Fibroblast of skin of right quadriceps (primary cell): ENCODE measurements around the gene RHOBTB1.
A peak's percentile ranks its signal among the peaks of the same experiment; 100 is the strongest.
"Not testable (repeated sequence)": the region's sequence is repeated elsewhere in the genome, so short reads cannot be mapped to it uniquely, and the experiment has no call there.

Source experiments
- DNase-seq: peaks from one replicate; pipeline ENCODE4 v3.0.0-alpha.2; 2013

The RHOBTB1 gene

GRCh38 chr10:60940446-60940845, 3.5 kb downstream of the RHOBTB1 start:
- peak; percentile 36 for DNase-seq

DNA sequence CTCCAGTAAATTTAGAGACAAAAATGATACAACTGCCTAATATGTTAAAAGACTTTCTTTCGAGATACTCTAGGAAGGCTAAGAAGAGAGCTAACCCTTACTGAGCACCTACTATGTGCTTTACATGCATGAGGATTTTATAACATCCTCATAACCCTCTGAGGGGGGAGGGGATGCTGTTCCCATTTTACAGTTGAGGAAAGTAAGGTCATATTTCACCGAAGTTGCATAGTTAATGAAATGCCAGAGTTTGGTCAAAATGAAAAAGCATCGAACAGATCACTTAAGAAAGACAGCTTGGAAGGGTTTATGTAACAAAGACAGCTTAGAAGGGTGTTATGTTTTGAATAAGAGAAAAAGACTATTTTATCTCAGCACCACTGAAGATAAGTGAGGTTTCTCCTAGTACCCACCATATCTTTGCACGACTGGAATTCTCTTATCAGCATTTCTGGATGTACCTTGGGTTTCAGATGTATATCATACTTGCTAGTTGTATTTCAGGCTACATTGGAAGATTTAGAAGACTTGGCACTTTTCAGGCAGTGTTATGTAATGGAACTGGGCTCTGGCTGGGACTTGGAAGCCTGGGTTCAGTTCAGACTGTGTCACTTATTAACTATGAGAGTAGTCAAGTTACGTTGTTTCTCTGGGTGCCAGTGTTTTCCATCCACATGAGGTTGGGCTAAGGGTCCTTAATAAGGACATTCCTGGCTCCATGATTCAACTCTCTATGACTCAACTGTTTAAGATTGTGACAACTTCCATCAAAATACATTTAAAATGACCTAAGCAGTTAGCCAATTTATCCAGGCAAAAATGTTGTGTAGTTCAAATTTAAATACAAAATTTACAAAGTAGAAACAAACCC, 6.0 kb downstream of the RHOBTB1 start:
- peak; percentile 68 for DNase-seq

- no peak for DNase-seq
Observed at GRCh38 chr10:60937022-60937421, 7.0 kb downstream of the RHOBTB1 start.

GRCh38 chr10:60934215-60935175, 9.5 kb downstream of the RHOBTB1 start:
- DNase-seq: no peak

DNA sequence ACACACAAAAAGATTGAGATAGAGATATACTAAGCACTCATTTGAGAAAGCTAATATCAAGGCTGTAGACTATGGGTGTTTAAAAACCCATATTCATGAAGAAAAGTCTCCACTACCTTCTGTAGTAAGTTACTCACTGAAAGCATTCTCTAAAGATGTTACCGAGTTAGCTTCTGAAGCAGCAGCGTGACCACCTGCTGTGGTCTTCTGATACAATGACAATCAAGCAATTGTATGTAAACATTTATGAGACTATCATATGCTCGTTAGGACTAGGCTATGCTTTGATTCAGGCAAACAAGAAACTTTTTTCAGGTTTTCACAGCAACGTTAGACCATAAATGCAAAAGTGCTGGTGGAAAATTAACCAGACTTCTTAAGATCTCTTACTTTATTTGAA, 11.2 kb downstream of the RHOBTB1 start:
- DNase-seq: no peak

DNA sequence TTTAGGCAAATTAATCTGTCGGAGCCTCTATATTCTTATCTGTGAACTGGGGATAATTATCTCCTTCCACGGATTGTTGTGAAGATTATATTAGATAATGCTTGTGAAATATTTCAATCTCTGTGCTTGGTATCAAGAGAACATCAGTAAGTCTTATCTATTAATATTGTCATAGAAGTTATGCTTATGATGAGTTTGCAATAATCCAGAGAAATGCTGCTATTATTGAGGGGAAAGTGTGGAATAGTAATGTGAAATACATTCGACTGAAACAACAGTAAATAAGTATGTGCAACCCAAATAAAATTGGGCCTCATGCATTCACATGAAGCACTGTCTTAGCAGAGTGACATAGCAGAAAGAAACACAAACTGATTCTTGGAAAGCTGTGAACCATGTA, 13.7 kb downstream of the RHOBTB1 start:
- DNase-seq: no peak

DNA sequence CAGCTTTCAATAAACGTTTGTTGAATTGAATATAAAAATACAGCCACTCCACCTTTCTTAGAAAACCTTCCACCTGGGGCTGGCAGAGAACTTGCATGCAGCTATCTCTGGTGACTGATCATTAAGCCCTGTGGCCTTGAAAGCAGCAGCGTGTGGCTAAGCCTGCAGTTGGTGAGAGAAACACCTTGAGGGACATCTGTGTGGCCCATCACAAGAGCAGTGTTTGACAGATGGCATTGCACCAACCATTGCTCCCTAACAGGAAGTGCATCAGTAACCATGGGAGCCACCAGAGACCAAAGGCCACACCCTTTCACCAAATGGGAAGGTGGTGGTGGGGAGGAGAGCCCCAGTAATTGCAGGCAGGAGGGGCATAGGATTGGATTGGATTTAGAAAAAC, 22.4 kb downstream of the RHOBTB1 start:
- DNase-seq: no peak

DNA sequence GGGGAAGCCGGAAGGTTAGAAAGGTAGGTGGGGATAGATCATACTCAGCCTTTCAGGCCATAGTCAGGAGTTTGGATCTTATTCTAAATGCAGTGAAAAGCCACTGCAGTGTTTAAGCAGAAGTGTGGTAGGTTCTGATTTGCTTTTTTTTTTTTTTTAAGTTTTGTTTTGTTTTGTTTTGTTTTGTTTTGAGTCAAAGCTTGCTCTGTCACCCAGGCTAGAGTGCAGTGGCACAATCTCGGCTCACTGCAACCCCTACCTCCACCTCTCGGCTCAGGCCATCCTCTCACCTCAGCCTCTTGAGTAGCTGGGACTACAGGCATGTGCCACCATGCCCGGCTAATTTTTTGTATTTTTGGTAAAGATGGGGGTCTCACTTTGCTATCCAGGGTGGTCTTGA, 23.5 kb downstream of the RHOBTB1 start:
- no peak for DNase-seq

GRCh38 chr10:60919551-60919950, 24.4 kb downstream of the RHOBTB1 start:
- DNase-seq: no peak

DNA sequence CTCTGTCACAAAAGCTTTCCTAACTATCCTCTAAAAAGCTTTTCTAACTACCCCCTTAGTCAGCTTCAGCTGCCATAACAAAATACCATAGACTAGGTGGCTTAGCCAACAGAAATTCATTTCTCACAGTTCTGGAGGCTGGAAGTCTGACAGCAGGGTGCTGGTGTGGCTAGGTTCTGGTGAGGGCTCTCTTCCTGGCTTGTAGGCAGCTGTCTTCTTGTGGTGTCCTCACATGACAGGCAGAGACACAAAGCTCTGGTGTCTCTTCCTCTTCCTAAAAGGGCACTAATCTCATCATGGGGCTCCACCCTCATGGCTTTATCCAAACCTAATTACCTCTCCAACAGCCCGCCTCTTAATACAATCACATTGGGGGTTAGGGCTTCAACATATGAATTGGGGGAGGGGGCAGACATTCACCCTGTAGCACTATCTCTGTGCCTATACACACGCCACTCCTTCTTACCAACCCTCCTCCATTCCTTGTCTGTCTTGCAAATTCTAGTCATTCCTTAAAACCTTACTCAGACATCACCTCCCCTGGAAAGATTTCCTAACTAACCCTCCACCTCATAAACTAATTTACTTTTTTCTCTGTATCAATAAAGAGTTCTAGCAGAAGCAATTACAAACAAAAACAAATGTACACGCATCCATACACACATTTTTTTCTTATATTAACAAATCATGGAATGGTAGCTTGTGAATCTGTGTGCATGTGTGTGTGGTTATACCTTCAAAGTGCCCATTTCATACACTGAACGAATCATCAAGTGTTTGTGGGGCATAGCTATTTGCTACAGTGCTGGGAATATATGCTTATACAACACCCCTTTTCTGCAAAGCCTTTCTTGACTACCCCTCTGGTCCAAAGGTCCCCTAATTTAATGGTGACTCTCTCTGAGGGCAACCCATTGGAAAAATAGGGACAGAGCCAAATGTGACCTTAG, 26.4 kb downstream of the RHOBTB1 start:
- peak; percentile 56 for DNase-seq

DNA sequence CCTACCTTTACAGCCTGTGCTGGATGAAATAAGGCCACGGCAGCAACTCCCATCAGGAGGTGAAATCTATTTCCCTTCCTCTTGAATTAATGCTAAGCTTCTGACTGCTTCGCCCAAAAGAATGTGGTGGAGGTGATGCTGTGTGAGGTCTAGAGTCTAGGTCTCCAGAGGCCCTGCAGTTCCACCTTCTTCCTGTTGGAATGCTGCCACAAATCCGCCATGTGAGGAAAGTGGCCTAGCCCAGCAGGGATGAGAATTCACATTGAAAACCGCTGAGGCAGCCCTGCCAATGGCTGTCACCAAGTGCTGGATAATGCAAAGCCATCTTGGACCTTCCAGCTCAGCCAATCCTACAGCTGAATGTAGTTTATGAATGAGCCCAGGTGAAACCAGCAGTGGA, 28.0 kb downstream of the RHOBTB1 start:
- DNase-seq: peak; percentile 18

DNA sequence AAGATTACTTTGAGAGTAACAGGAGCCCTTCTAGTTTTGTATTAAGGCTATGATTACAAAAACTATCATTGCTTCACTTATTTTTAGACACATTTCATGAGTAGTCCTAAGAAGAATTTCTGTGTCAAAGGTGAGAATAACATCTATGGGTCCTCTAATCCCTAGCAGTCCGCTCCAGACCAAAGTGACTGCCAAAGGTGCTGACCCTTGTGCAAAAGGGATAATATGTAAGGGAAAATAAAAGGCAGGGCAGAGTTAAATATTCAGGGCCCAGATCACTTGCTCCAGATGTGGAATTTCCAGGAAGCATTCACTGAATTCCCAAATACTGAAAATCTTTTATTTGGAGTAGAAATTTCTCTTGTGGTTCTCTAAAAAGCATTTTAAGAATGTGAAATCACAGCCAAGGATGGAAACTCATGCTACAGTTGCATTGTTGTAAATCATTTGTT, 29.3 kb downstream of the RHOBTB1 start:
- DNase-seq: peak; percentile 97

GRCh38 chr10:60913657-60914056, 30.3 kb downstream of the RHOBTB1 start:
- DNase-seq: no peak

DNA sequence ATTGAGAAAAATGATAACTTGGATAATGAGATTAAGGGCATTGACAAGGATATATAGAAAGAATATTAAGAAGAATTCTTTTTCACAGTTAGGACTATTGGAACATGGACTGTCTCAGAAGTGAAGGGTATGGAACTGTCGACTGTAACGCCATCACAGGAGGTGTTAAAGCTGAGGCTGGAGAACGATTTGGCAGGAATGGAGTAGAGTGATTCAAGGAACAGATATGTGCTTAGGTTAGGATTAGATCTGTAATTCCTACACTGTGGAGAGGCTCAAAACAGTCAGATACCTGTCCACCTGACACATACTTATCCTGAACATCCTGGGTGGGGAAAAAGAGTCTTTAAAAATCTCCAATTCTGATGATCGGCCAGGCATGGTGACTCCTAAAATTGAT, 30.9 kb downstream of the RHOBTB1 start:
- DNase-seq: no peak

DNA sequence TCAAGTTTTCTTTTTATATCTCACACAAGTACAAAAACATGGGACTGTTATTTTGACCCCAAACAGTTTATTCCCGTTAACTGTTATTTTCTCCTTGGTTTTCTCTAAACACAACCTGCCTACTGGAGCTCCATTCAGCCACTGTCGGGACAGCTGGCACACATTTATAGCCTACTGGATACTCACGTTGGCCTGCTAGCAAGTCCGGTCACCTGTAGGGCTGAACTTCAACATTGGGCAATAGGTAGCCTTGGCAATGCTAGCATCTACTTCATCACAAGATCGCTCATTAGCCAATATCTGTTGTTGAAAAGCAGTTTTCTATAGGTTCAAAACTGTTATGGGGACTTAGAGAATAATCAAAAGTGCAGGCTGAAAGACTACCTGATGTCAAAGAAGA, 32.3 kb downstream of the RHOBTB1 start:
- DNase-seq: no peak

DNA sequence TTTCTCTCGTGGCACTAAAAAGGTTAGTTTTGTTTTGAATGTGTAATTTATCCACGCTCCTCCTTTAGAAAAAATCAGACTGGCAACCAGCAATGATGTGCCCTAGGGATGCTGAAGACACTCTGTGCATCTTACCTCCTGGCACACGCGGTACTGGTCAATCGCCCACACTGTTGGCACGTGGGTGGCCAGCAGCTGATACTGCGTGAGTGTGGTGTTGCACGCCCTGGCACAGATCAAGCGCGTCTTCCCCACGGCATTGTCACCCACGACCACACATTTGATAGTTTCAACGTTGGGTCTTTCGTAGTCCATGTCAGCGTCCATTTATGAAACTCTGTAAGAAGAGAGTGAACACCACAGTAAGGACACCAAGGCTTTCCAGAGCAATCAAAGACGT, 32.8 kb downstream of the RHOBTB1 start:
- no peak for DNase-seq

DNA sequence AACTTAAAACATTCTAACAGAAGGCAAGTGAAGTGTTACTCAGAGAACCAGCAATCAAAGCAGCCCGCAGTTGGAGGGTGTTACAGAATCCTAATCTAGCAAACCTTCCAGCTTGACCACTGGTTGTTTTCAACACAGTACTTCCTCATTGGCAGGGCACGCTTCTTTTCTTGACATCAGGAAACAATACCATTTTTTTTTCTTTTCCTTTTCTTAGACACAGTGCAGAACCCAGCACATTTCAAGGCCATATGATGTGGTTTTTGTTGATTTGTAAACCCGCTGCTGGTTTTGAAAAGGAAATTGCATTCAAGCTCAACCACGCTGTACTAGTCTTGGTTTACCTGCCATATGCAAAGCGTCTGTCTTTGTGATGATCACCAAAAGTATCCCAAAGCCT, 33.4 kb downstream of the RHOBTB1 start:
- no peak for DNase-seq

DNA sequence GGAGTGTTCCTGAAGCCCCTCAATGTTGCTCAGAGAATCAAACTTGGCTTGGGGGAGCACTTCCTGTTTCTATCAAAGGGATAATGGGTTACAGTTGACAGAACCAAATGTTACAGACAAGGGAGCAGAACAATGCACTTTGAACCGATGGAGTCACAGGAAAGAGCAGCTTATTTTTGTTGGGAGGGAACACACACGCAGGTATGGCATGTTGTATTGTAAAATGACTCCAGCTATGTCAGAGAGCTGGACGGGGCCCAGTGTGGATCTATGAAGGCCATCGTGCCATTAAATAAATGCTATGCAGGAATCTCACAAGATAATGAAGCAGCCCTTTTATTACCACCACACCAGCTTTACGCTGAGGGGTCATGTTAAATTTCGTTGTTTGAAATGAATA, 35.1 kb downstream of the RHOBTB1 start:
- no peak for DNase-seq

GRCh38 chr10:60908031-60908430, 36.0 kb downstream of the RHOBTB1 start:
- no peak for DNase-seq

- DNase-seq: no peak
Observed at GRCh38 chr10:60907236-60907635, 36.7 kb downstream of the RHOBTB1 start.

- DNase-seq: not testable (repeated sequence)
Observed at GRCh38 chr10:60906825-60907224, 37.2 kb downstream of the RHOBTB1 start.

GRCh38 chr10:60906411-60906810, 37.6 kb downstream of the RHOBTB1 start:
- no peak for DNase-seq

GRCh38 chr10:60905580-60905979, 38.4 kb downstream of the RHOBTB1 start:
- peak; percentile 26 for DNase-seq
